HCT116 (cell line): ENCODE measurements around the gene TNS3.

Source experiments
- CTCF ChIP-seq, 3 experiments: fragments of 200-600 bp in 1 of 3; sonication (generic) in 1 of 3; IDR thresholded peaks in 2 of 3; conservative IDR thresholded peaks in 1 of 3; 2 replicates each; pipeline ENCODE4 v1.5.1; 2012 to 2017; ENCODE audit warnings: low read depth in 2 of 3, low read length in 2 of 3, antibody characterized with exemption in 1 of 3, borderline replicate concordance in 1 of 3, control low read depth in 1 of 3, mild to moderate bottlenecking in 1 of 3, mixed read lengths in 1 of 3, mixed run types in 1 of 3, moderate library complexity in 1 of 3; ENCODE audit not compliant: insufficient read depth in 1 of 3
- EGR1 ChIP-seq: IDR thresholded peaks from 2 replicates; pipeline ENCODE4 v1.6.1; 2012; ENCODE audit warnings: low read depth
- POLR2AphosphoS5 ChIP-seq: IDR thresholded peaks from 2 replicates; pipeline ENCODE4 v1.6.1; 2011; ENCODE audit warnings: mild to moderate bottlenecking, low read depth, low read length, moderate library complexity

GRCh38 chr7:47537716-47538675, 43.9 kb downstream of the TNS3 start:
- TF ChIP-seq CTCF (IDR thresholded peaks at IDR 0.05 in 2 of 3, conservative IDR thresholded peaks at IDR 0.05 in 1 of 3; ENCODE audit: borderline replicate concordance in 1 of 3, insufficient read depth in 1 of 3, low read depth in 2 of 3, low read length in 2 of 3) (no peak), EGR1 (no peak), POLR2AphosphoS5 (no peak)
